Esophagus (tissue), 2 donors: ENCODE data around the gene DACH1. TPM values are rescaled to one million over a fixed set of nuclear protein-coding genes. Genes with fewer than 3 reads are reported as not detected.

Source experiments
- H3K27ac ChIP-seq, 2 donors: one replicate each; pipeline ENCODE4 v1.5.1; 2013; ENCODE audit warnings: low read depth in 2 of 2, mild to moderate bottlenecking in 2 of 2, inconsistent platforms in 1 of 2, low read length in 1 of 2, moderate library complexity in 1 of 2
- H3K27me3 ChIP-seq, 2 donors: one replicate each; pipeline ENCODE4 v1.6.1; 2013; ENCODE audit warnings: low read length in 2 of 2, control low read depth in 1 of 2, mild to moderate bottlenecking in 1 of 2; ENCODE audit not compliant: insufficient read depth in 2 of 2, control insufficient read depth in 1 of 2
- H3K36me3 ChIP-seq, 2 donors: one replicate each; pipeline ENCODE4 v1.6.1; 2013; ENCODE audit warnings: low read length in 1 of 2; ENCODE audit not compliant: control insufficient read depth in 2 of 2, insufficient read depth in 2 of 2
- H3K4me1 ChIP-seq, 2 donors: one replicate each; pipeline ENCODE4 v1.6.1; 2013; ENCODE audit warnings: low read length in 1 of 2; ENCODE audit not compliant: control insufficient read depth in 2 of 2, insufficient read depth in 2 of 2
- H3K4me3 ChIP-seq, 2 donors: one replicate each; pipeline ENCODE4 v1.5.1; 2013; ENCODE audit warnings: low read length in 2 of 2, mild to moderate bottlenecking in 2 of 2, low read depth in 1 of 2, moderate library complexity in 1 of 2
- H3K9me3 ChIP-seq, 2 donors: one replicate each; pipeline ENCODE4 v1.6.1; 2013; ENCODE audit warnings: mild to moderate bottlenecking in 2 of 2, low read depth in 1 of 2, low read length in 1 of 2, moderate library complexity in 1 of 2; ENCODE audit not compliant: control insufficient read depth in 2 of 2, insufficient read depth in 1 of 2
- WGBS, 2 donors: extraction: QIAGEN DNeasy Blood & Tissue Kit; methylation state at CpG; one replicate each; pipeline ENCODE4 v1.1.7; 2013; 5-methylcytosine and 5-hydroxymethylcytosine counted together
- polyA plus RNA-seq, 2 donors: library from polyadenylated mRNA; stranded (reverse); fragments of 200-250 nt; gene quantifications; one replicate each; pipeline ENCODE4 v1.2.3, GENCODE V29; 2013
- donor health status: healthy with polysubstance abuse.
- donor health status: Bipolar disorder and iron deficiency.

DACH1 gene
- polyA plus RNA-seq, 2 donors = 0.16 TPM

- WGBS, 2 donors = 56% methylated on average over 3 of the region's 3 CpGs
- H3K27ac ChIP-seq = no peak overlapping the region
These were observed 234.8 kb downstream of the DACH1 start for GRCh38 chr13:71632206-71632605.

GRCh38 chr13:71629167-71629566, 237.8 kb downstream of the DACH1 start:
- no peaks in the 10 kb centered on the region for H3K36me3 ChIP-seq
- no peak overlapping the region for H3K4me3 ChIP-seq
- no peak overlapping the region for H3K27ac ChIP-seq
- H3K9me3 ChIP-seq = peaks cover 0 to 2% of the 10 kb centered on the region in 2 donors
- no peaks in the 10 kb centered on the region for H3K4me1 ChIP-seq
- no peaks in the 10 kb centered on the region for H3K27me3 ChIP-seq
- 86 to 89% methylated on average over 3 of the region's 3 CpGs for WGBS, 2 donors

More at GRCh38 chr13:71632206-71632605, 234.8 kb downstream of the DACH1 start:
- H3K4me1 ChIP-seq = no peaks in the 10 kb centered on the region
- H3K27me3 ChIP-seq = no peaks in the 10 kb centered on the region
- H3K36me3 ChIP-seq = no peaks in the 10 kb centered on the region
- peaks cover 0 to 2% of the 10 kb centered on the region in 2 donors for H3K9me3 ChIP-seq
- H3K4me3 ChIP-seq = no peak overlapping the region

- peaks cover 0 to 2% of the 10 kb centered on the region in 2 donors for H3K9me3 ChIP-seq
- no peaks in the 10 kb centered on the region for H3K4me1 ChIP-seq
- 82 to 83% methylated on average over 4 of the region's 4 CpGs for WGBS, 2 donors
- H3K36me3 ChIP-seq = no peaks in the 10 kb centered on the region
- no peak overlapping the region for H3K4me3 ChIP-seq
- no peaks in the 10 kb centered on the region for H3K27me3 ChIP-seq
- H3K27ac ChIP-seq = no peak overlapping the region
These were observed 240.4 kb downstream of the DACH1 start for GRCh38 chr13:71626421-71627117.

GRCh38 chr13:71625694-71626093, 241.3 kb downstream of the DACH1 start:
- Histone ChIP-seq H3K4me3 (no peak overlapping the region), H3K4me1 (no peaks in the 10 kb centered on the region), H3K27me3 (no peaks in the 10 kb centered on the region), H3K36me3 (no peaks in the 10 kb centered on the region), H3K9me3 (no peaks in the 10 kb centered on the region), H3K27ac (no peak overlapping the region)

GRCh38 chr13:71624653-71625600, 242.1 kb downstream of the DACH1 start:
- WGBS, 2 donors = 61 to 64% methylated on average over 5 of the region's 5 CpGs
- Histone ChIP-seq H3K27me3 (no peaks in the 10 kb centered on the region), H3K9me3 (no peaks in the 10 kb centered on the region), H3K4me1 (no peaks in the 10 kb centered on the region), H3K36me3 (no peaks in the 10 kb centered on the region), H3K27ac (no peak overlapping the region), H3K4me3 (no peak overlapping the region)

DNA sequence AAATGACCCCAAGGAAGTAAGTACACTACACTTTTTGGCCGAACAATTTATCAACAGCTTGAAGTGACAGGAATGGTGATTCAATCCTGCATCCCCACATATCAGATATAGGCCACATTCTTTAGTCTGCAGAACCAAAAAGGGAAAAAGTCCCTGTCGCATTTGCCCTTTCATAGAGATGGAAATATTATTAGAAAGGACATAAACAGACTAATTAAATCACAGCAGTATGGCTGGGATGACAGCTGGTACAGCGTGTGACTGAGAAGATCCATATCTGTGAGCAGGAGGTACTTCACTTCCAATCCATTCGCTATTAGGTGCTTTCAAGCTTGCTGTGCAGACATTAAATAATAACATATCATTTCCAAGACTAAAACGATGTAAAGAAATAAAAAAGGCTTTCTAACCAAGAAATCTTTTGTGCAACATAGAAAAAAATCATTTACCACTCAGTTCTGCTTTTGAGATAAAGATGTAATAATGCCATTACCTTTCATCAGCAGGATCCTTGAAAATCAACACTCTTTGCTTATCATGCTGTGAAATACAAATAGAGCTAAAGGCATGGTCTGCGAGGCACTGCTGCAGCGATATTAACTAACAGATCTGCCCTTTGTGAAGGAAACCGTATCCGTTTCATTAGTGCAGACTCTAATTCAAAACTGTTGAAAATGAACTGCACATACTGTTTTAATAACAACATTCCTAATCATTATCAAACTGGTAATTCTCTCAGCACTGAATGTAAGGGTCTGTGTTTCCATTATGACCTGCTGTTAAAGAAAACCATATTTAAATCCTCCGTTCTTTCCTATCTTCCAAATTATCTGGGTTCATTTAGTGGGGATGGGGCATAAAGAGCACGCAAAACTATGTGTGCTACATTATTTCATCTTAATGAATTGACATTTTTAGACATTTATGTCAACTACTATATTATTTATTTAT, 245.6 kb downstream of the DACH1 start:
- H3K4me3 ChIP-seq = no peak overlapping the region
- no peak overlapping the region for H3K27ac ChIP-seq
- H3K4me1 ChIP-seq = no peaks in the 10 kb centered on the region
- H3K27me3 ChIP-seq = no peaks in the 10 kb centered on the region
- WGBS, 2 donors = 55 to 66% methylated on average over 11 of the region's 11 CpGs
- no peaks in the 10 kb centered on the region for H3K36me3 ChIP-seq
- no peaks in the 10 kb centered on the region for H3K9me3 ChIP-seq

GRCh38 chr13:71619096-71619495, 247.9 kb downstream of the DACH1 start:
- Histone ChIP-seq H3K27me3 (no peaks in the 10 kb centered on the region), H3K36me3 (no peaks in the 10 kb centered on the region)

GRCh38 chr13:71618159-71618558, 248.8 kb downstream of the DACH1 start:
- no peak overlapping the region for H3K4me3 ChIP-seq
- no peaks in the 10 kb centered on the region for H3K9me3 ChIP-seq
- H3K27ac ChIP-seq = no peak overlapping the region
- no peaks in the 10 kb centered on the region for H3K36me3 ChIP-seq
- H3K4me1 ChIP-seq = no peaks in the 10 kb centered on the region
- no peaks in the 10 kb centered on the region for H3K27me3 ChIP-seq

More at GRCh38 chr13:71619096-71619495, 247.9 kb downstream of the DACH1 start:
- H3K27ac ChIP-seq = no peak overlapping the region
- H3K9me3 ChIP-seq = no peaks in the 10 kb centered on the region
- H3K4me3 ChIP-seq = no peak overlapping the region
- H3K4me1 ChIP-seq = no peaks in the 10 kb centered on the region

GRCh38 chr13:71617265-71617664, 249.7 kb downstream of the DACH1 start:
- Histone ChIP-seq H3K4me3 (no peak overlapping the region), H3K4me1 (no peaks in the 10 kb centered on the region), H3K27ac (no peak overlapping the region), H3K27me3 (no peaks in the 10 kb centered on the region), H3K36me3 (no peaks in the 10 kb centered on the region), H3K9me3 (no peaks in the 10 kb centered on the region)
- 73 to 91% methylated on average over 1 of the region's 1 CpG for WGBS, 2 donors
